ENCODE measurements around the gene NDUFB3. TPM values are rescaled to one million over a fixed set of nuclear protein-coding genes. Genes with fewer than 3 reads are reported as not detected.
"Not testable (repeated sequence)": the region's sequence is repeated elsewhere in the genome, so short reads cannot be mapped to it uniquely, and the experiment has no call there.

The NDUFB3 gene
- 10 to 100 TPM; 31.8 to 46.8 (median 35.3) TPM for total RNA-seq

DNA sequence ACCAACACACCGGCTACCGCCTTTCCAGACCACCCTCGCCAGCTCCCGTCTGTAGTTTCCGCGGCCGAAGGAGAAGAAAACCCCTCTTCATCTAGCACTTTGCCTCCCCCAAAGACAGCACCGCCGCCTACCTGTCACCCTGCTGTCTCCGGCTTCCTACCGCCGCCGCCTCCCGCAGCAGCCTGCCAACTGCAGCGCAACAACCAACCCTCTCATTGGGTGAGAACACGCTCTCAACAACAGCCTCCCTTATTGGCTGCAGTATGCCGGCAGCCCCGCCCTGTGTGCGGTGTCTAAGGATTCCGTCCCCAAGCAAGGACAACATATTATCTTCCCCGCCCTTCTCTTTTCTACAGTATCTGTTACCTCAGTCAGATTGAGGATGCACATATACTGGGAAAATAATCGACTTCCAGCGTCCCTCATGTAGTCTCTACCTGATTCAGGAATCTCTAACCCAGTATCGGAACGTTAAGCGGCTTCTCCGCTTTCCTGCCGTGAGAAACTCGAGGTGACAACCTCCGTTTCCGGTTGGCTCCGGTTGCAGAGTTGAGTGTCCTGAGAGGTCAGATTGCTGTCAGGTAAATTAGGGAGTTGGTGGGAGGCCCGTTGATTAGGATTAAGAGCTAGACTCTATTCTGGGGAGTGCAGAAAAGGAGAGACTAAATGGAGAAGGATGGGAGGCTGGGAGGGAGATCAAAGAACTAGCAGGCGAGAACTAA is at the start of gene NDUFB3, which contains the start of gene HYCC2:
TSS of gene NDUFB3 (plus strand) at position 523 of the 722 bp plus-strand sequence. CDS start 6,882 bp downstream, outside the sequence.
TSS of gene HYCC2 (minus strand) at position 193 of the 722 bp plus-strand sequence. CDS start 47,662 bp downstream, outside the sequence.
- intact Hi-C loops (cut with DNase I; ENCODE audit: low total_unique reads) = no loop called here

DNA sequence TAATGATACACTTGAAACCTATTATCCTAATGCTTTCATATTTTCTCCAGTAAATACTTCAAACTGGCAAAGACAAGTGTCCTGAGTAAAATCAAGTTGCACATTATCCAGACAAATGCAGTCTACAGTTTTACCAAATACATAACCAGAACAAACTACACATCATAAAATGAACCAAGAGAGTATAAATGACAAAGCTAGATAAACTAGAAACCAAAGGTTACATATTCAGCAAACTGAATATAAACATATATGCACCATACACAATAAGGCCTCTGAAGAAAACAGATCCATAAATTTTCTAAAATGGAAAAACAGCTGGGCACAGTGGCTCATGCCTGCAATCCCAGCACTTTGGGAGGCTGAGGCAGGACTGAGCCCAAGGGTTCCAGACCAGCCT is 47.3 kb upstream of the NDUFB3 start:
- TF ChIP-seq, protein P1, sequence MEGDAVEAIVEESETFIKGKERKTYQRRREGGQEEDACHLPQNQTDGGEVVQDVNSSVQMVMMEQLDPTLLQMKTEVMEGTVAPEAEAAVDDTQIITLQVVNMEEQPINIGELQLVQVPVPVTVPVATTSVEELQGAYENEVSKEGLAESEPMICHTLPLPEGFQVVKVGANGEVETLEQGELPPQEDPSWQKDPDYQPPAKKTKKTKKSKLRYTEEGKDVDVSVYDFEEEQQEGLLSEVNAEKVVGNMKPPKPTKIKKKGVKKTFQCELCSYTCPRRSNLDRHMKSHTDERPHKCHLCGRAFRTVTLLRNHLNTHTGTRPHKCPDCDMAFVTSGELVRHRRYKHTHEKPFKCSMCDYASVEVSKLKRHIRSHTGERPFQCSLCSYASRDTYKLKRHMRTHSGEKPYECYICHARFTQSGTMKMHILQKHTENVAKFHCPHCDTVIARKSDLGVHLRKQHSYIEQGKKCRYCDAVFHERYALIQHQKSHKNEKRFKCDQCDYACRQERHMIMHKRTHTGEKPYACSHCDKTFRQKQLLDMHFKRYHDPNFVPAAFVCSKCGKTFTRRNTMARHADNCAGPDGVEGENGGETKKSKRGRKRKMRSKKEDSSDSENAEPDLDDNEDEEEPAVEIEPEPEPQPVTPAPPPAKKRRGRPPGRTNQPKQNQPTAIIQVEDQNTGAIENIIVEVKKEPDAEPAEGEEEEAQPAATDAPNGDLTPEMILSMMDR (IDR thresholded peaks at IDR 0.05) = no peak
- no peak for TF ChIP-seq POLR2A (IDR thresholded peaks at IDR 0.05)
- intact Hi-C loops (cut with DNase I; ENCODE audit: low total_unique reads) = no loop called here
- no peak for DNase-seq (ENCODE audit: low spot score in 2 of 2)
- no peak overlapping the region for H3K4me3 ChIP-seq (ENCODE audit: low read depth, poor library complexity, severe bottlenecking)

More for the DNA sequence above, at the start of gene NDUFB3, which contains the start of gene HYCC2:
- WGBS, 2 donors = 1% methylated on average over 34 of the region's 34 CpGs
- H3K4me3 ChIP-seq (ENCODE audit: low read depth, poor library complexity, severe bottlenecking) = peak within 1 kb of the TSS; percentile 97
- no peak for TF ChIP-seq POLR2A (IDR thresholded peaks at IDR 0.05)
- TF ChIP-seq, protein P1 (IDR thresholded peaks at IDR 0.05) = peak in 1 of 3 donors; percentile 13
- DNase-seq (ENCODE audit: low spot score in 2 of 2) = peak; percentile 89 to 98

DNA sequence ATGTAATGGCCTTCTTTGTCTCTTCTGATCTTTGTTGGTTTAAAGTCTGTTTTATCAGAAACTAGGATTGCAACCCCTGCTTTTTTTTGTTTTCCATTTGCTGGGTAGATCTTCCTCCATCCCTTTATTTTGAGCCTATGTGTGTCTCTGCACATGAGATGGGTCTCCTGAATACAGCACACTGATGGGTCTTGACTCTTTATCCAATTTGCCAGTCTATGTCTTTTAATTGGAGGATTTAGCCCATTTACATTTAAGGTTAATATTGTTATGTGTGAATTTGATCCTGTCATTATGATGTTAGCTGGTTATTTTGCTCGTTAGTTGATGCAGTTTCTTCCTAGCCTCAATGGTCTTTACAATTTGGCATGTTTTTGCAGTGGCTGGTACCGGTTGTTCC is 37.4 kb upstream of the NDUFB3 start:
- DNase-seq (ENCODE audit: low spot score in 2 of 2); H3K4me3 ChIP-seq (ENCODE audit: low read depth, poor library complexity, severe bottlenecking); intact Hi-C loops (cut with DNase I; ENCODE audit: low total_unique reads): not testable (repeated sequence)
- 95 to 100% methylated on average over 2 of the region's 2 CpGs for WGBS, 2 donors

DNA sequence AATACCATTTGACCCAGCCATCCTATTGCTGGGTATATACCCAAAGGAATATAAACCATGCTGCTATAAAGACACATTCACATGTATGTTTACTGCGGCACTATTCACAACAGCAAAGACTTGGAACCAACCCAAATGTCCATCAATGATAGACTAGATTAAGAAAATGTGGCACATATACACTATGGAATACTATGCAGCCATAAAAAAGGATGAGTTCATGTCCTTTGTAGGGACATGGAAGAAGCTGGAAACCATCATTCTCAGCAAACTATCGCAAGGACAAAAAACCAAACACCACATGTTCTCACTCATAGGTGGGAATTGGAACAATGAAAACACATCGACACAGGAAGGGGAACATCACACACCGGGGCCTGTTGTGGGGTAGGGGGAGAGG is 33.4 kb upstream of the NDUFB3 start:
- DNase-seq (ENCODE audit: low spot score in 2 of 2); H3K4me3 ChIP-seq (ENCODE audit: low read depth, poor library complexity, severe bottlenecking); intact Hi-C loops (cut with DNase I; ENCODE audit: low total_unique reads): not testable (repeated sequence)
- 95 to 96% methylated on average over 4 of the region's 4 CpGs for WGBS, 2 donors

DNA sequence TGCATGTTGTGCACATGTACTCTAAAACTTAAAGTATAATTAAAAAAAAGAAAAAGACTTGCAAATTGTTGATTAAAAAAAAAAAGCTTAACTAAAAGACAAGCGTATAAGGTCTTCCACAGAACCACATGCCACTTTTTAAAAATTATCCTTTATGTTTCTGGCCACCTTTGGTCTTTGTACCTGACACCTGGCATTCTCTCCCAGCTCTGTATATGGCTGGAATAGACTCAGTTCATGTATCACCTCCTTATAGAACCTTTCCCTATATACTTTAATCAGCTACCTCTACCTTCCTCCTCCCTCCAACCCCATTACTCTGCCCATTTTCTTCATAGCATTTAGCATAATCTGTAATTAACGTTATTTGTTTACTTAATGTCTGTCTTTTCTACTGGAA is 32.9 kb upstream of the NDUFB3 start:
- no peak for DNase-seq (ENCODE audit: low spot score in 2 of 2)
- TF ChIP-seq POLR2A (IDR thresholded peaks at IDR 0.05) = no peak
- TF ChIP-seq, protein P1 (IDR thresholded peaks at IDR 0.05) = no peak
- 88 to 96% methylated on average over 2 of the region's 2 CpGs for WGBS, 2 donors
- intact Hi-C loops (cut with DNase I; ENCODE audit: low total_unique reads) = no loop called here
- no peak overlapping the region for H3K4me3 ChIP-seq (ENCODE audit: low read depth, poor library complexity, severe bottlenecking)

DNA sequence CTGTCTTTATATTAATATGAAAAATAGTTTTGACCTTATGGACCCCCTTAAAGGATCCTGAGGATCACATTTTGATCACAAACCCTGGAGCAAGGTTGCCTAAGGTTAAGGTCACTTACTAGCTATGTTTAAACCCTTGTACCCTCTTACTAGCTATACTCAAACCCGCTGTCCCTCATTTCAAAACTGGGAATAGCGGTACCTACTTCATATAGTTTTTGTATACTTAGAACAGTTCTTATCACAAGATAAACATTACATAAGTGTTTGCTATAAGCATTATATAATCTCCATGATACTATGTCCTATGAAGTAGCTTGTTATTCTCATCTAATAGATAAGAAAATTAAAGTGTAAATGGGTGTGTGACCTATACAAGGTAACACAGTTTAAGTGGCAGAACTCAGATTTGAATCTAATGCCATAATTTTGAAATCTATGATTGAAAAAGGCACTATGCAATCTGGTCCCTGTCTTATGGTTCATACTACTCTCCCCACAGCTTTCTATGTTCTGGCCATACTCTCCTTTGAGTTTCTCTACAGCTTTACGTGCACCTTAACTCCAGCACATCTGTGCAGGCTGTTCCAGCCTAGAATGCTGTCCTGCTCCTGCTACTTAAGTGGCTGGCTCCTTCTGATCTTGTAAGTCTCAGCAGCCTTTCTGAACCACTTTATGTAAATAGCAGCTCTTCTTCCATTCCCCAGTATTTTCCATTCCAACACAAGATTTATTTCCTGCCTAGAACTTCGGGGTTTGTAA is 30.8 kb upstream of the NDUFB3 start:
- intact Hi-C loops (cut with DNase I; ENCODE audit: low total_unique reads) = no loop called here
- no peak overlapping the region for H3K4me3 ChIP-seq (ENCODE audit: low read depth, poor library complexity, severe bottlenecking)
- TF ChIP-seq POLR2A (IDR thresholded peaks at IDR 0.05) = no peak
- TF ChIP-seq, protein P1 (IDR thresholded peaks at IDR 0.05) = no peak
- DNase-seq (ENCODE audit: low spot score in 2 of 2) = no peak
- WGBS, 2 donors = 84 to 88% methylated on average over 4 of the region's 4 CpGs

DNA sequence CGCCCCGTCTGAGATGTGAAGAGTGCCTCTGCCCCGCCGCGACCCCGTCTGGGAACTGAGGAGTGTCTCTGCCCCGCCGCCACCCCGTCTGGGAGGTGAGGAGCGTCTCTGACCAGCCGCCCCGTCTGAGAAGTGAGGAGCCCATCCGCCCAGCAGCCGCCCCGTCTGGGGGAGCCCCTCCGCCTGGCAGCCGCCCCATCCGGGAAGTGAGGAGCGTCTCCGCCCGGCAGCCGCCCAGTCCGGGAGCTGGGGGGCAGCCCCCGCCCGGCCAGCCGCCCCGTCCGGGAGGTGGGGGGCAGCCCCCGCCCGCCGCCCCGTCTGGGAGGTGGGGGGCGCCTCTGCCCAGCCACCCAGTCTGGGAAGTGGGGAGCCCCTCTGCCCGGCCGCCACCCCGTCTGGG is 29.4 kb upstream of the NDUFB3 start:
- H3K4me3 ChIP-seq (ENCODE audit: low read depth, poor library complexity, severe bottlenecking); DNase-seq (ENCODE audit: low spot score in 2 of 2); intact Hi-C loops (cut with DNase I; ENCODE audit: low total_unique reads): not testable (repeated sequence)
- 97 to 99% methylated on average over 26 to 36 of the region's 36 CpGs for WGBS, 2 donors

DNA sequence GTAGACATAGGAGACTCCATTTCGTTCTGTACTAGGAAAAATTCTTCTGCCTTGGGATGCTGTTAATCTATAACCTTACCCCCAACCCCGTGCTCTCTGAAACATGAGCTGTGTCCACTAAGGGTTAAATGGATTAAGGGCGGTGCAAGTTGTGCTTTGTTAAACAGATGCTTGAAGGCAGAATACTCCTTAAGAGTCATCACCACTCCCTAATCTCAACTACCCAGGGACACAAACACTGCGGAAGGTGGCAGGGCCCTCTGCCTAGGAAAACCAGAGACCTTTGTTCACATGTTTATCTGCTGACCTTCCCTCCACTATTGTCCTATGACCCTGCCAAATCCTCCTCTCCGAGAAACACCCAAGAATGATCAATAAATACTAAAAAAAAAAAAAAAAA is 28.8 kb upstream of the NDUFB3 start:
- intact Hi-C loops (cut with DNase I; ENCODE audit: low total_unique reads); H3K4me3 ChIP-seq (ENCODE audit: low read depth, poor library complexity, severe bottlenecking); DNase-seq (ENCODE audit: low spot score in 2 of 2): not testable (repeated sequence)
- WGBS, 2 donors = 91 to 92% methylated on average over 5 of the region's 5 CpGs
